Panc1 (cell line): ENCODE results near the gene RANBP3. TPM values are rescaled to one million over a fixed set of nuclear protein-coding genes. Genes with fewer than 3 reads are reported as not detected.

ENCODE experiments used
- ATAC-seq: fragments of 200-7000 bp; cut with Tn5 transposase; 2 replicates; pipeline ENCODE4 v1.9.1; 2020; ENCODE audit warnings: mild to moderate bottlenecking, moderate library complexity
- BruUV-seq: library from RNA; stranded (reverse); fragments of 400-500 nt; replicated peaks from 2 replicates; lab custom pipeline; 2021; lab: Mats Ljungman, UMichigan
- CTCF ChIA-PET: fragments of 300-600 bp; sonication (Branson Sonifier 250); formaldehyde crosslinking; loops from one replicate; lab custom pipeline; 2022; ENCODE audit warnings: antibody characterized with exemption; lab: Charles Lee
- POLR2A ChIA-PET: fragments of 300-600 bp; sonication (Branson Sonifier 250); formaldehyde crosslinking; loops from one replicate; lab custom pipeline; 2022; ENCODE audit warnings: antibody characterized with exemption; lab: Charles Lee
- DNase-seq: peaks from one replicate; pipeline ENCODE4 v3.0.0-alpha.2; 2010; ENCODE audit warnings: low read depth, low spot score
- H3K27ac ChIP-seq: 2 replicates; pipeline ENCODE4 v1.5.1; 2011; ENCODE audit warnings: mild to moderate bottlenecking, low read length, inconsistent platforms
- H3K27me3 ChIP-seq: fragments of 200-500 bp; sonication (Bioruptor generic); 2 replicates; pipeline ENCODE4 v1.6.0; 2014; ENCODE audit warnings: low read length, inconsistent platforms; ENCODE audit not compliant: control insufficient read depth, insufficient read depth
- H3K36me3 ChIP-seq: fragments of 200-500 bp; sonication (Bioruptor generic); 2 replicates; pipeline ENCODE4 v1.5.1; 2014; ENCODE audit warnings: inconsistent platforms, mild to moderate bottlenecking, low read length, moderate library complexity; ENCODE audit not compliant: control insufficient read depth, insufficient read depth
- H3K4me1 ChIP-seq: 2 replicates; pipeline ENCODE4 v1.5.1; 2011; ENCODE audit warnings: inconsistent platforms, mild to moderate bottlenecking, low read length, moderate library complexity; ENCODE audit not compliant: control insufficient read depth, insufficient read depth
- H3K4me3 ChIP-seq, 2 experiments: 2 replicates each; pipeline ENCODE4 v1.5.1; 2011 to 2012; ENCODE audit warnings: low read depth in 2 of 2, low read length in 2 of 2, mild to moderate bottlenecking in 2 of 2, inconsistent platforms in 1 of 2, moderate library complexity in 1 of 2
- H3K9me3 ChIP-seq: fragments of 200-500 bp; sonication (Bioruptor generic); 2 replicates; pipeline ENCODE4 v1.5.1; 2014; ENCODE audit warnings: low read depth, mild to moderate bottlenecking, inconsistent platforms, low read length, moderate library complexity; ENCODE audit not compliant: control insufficient read depth, insufficient read depth
- CTCF ChIP-seq: fragments of 450-650 bp; IDR thresholded peaks from 2 replicates; pipeline ENCODE4 v1.5.1; 2017; ENCODE audit warnings: mild to moderate bottlenecking
- POLR2AphosphoS5 ChIP-seq: IDR thresholded peaks from 2 replicates; pipeline ENCODE4 v1.6.1; 2012; ENCODE audit warnings: mild to moderate bottlenecking, low read depth, low read length, moderate library complexity
- SIN3A ChIP-seq: IDR thresholded peaks from 2 replicates; pipeline ENCODE4 v1.6.1; 2012; ENCODE audit warnings: low read depth, mild to moderate bottlenecking, low read length, moderate library complexity, borderline replicate concordance; ENCODE audit not compliant: insufficient read depth
- TCF7L2 ChIP-seq: IDR thresholded peaks from 2 replicates; pipeline ENCODE4 v1.6.1; 2011; ENCODE audit warnings: mild to moderate bottlenecking, low read depth, low read length, inconsistent platforms
- in situ Hi-C: cut with HindIII; loops from 2 replicates; pipeline ENCODE4 v1.10.0; 2016; ENCODE audit warnings: low sequenced_read_pairs, low pct_unique_long_range_greater_than_20kb
- intact Hi-C: fragments of 100-400 bp; cut with micrococcal nuclease; formaldehyde crosslinking; loops from one replicate; pipeline ENCODE4 v1.10.0; 2022; ENCODE audit not compliant: unreplicated experiment
- total RNA-seq: library from RNA; stranded (reverse); gene quantifications from one replicate; pipeline ENCODE4 v1.2.1, GENCODE V29; 2021; ENCODE audit not compliant: unreplicated experiment
- TF ChIP-seq, protein P1 (sequence below), 2 experiments: IDR thresholded peaks; 2 replicates each; pipeline ENCODE4 v1.6.1; 2011 to 2012; ENCODE audit warnings: low read depth in 2 of 2, control low read depth in 1 of 2, low read length in 1 of 2, mild to moderate bottlenecking in 1 of 2, moderate library complexity in 1 of 2; ENCODE audit not compliant: insufficient read depth in 1 of 2

Gene RANBP3
- total RNA-seq, 1 experiment from 2014 or later = 54.6 TPM

- H3K9me3 ChIP-seq = no peaks in the 10 kb centered on the region
- ChIA-PET CTCF (interaction anchor here (1.4 kb wide), 1 partner anchor 32 kb away, joined by 5 read pairs; no protein-coding TSS in a partner anchor), POLR2A (no interaction called here)
- no peaks in the 10 kb centered on the region for H3K4me1 ChIP-seq
- ATAC-seq = no peak
- no peak for TF ChIP-seq CTCF
- no peak for TF ChIP-seq TCF7L2
- TF ChIP-seq, protein P1, sequence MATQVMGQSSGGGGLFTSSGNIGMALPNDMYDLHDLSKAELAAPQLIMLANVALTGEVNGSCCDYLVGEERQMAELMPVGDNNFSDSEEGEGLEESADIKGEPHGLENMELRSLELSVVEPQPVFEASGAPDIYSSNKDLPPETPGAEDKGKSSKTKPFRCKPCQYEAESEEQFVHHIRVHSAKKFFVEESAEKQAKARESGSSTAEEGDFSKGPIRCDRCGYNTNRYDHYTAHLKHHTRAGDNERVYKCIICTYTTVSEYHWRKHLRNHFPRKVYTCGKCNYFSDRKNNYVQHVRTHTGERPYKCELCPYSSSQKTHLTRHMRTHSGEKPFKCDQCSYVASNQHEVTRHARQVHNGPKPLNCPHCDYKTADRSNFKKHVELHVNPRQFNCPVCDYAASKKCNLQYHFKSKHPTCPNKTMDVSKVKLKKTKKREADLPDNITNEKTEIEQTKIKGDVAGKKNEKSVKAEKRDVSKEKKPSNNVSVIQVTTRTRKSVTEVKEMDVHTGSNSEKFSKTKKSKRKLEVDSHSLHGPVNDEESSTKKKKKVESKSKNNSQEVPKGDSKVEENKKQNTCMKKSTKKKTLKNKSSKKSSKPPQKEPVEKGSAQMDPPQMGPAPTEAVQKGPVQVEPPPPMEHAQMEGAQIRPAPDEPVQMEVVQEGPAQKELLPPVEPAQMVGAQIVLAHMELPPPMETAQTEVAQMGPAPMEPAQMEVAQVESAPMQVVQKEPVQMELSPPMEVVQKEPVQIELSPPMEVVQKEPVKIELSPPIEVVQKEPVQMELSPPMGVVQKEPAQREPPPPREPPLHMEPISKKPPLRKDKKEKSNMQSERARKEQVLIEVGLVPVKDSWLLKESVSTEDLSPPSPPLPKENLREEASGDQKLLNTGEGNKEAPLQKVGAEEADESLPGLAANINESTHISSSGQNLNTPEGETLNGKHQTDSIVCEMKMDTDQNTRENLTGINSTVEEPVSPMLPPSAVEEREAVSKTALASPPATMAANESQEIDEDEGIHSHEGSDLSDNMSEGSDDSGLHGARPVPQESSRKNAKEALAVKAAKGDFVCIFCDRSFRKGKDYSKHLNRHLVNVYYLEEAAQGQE (IDR thresholded peaks at IDR 0.05; ENCODE audit: insufficient read depth in 1 of 2, low read depth in 2 of 2, low read length in 1 of 2) = no peak
- TF ChIP-seq POLR2AphosphoS5 = no peak
- no peak for TF ChIP-seq SIN3A
- no TSS peak for BruUV-seq
- H3K27me3 ChIP-seq = no peaks in the 10 kb centered on the region
- DNase-seq = no peak
- in situ Hi-C loops = no loop called here
- intact Hi-C loops = no loop called here
- no peak overlapping the region for H3K27ac ChIP-seq
- no peak overlapping the region for H3K4me3 ChIP-seq
- H3K36me3 ChIP-seq = no peaks in the 10 kb centered on the region
These were observed 43.2 kb upstream of the RANBP3 start for GRCh38 chr19:6020972-6021805.

DNA sequence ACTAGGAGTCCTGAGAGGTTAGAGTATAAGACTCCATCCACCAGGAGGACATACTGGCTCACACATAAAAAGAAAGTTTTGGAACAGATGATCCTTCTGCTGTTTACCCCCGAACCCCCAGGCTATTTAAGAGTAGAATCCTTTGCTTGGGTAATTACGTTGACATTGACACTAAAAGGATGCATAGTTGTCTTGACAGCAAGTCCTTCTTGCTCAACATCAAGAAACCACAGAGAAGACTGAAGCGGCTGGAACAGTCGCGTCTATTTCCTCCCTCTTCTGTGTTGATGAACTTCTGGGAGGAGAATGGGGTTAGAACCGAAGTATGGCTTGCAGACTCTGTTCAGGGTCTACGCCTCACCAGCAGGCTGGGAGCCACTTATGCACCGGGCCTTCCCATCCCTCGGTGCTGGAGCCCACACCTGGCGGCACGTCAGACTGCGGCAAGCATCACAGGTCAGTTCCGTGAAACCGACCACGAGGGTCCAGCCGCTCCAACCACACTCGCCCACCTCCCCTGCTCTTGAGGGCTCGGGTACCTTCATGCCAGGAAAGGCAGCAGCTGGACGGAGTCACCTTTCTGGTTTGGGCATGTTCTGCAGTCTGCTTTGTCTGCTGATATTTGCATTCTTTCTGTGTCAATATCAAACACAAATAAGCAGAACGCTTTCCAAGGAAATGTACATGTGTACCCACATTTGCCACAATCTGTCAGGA lies 42.4 kb upstream of the RANBP3 start:
- intact Hi-C loops = no loop called here
- Histone ChIP-seq H3K4me1 (no peaks in the 10 kb centered on the region), H3K4me3 (no peak overlapping the region), H3K27ac (no peak overlapping the region), H3K36me3 (no peaks in the 10 kb centered on the region), H3K9me3 (no peaks in the 10 kb centered on the region), H3K27me3 (no peaks in the 10 kb centered on the region)
- no TSS peak for BruUV-seq
- CTCF ChIA-PET = no interaction called here
- DNase-seq (no peak), ATAC-seq (no peak)
- POLR2A ChIA-PET = no interaction called here
- in situ Hi-C loops = no loop called here
- no peak for TF ChIP-seq POLR2AphosphoS5
- no peak for TF ChIP-seq SIN3A
- TF ChIP-seq, protein P1 (IDR thresholded peaks at IDR 0.05; ENCODE audit: insufficient read depth in 1 of 2, low read depth in 2 of 2, low read length in 1 of 2) = no peak
- TF ChIP-seq CTCF = no peak
- TF ChIP-seq TCF7L2 = no peak
